GM19372 (cell line): ENCODE data around the gene TFEC.

Source experiments
- ATAC-seq: cut with Tn5 transposase; IDR thresholded peaks from one replicate; pipeline ENCODE4 v1.9.1; 2021; ENCODE audit warnings: mild to moderate bottlenecking, low read depth, moderate library complexity; ENCODE audit not compliant: unreplicated experiment

Gene TFEC

DNA sequence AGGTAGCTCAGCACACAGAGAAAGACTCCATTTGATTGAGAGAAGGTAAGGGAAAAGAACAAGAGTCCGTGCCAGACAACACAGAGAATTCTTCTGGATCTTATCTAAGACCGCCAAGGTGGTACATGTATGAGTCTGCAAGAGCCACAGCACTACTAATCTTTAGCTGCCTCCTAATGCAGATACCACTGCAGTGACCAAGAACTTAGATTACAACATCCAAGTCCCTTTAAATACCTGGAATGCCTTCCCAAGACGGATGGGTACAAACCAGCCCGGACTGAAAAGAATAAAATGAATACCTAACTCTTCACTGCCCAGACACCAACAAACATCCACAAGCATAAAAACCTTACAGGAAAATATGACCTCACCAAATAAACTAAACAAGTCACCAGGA is 33.3 kb downstream of the TFEC start:
- ATAC-seq = no peak

GRCh38 chr7:115995701-115996100 is 34.9 kb downstream of the TFEC start:
- no peak for ATAC-seq

DNA sequence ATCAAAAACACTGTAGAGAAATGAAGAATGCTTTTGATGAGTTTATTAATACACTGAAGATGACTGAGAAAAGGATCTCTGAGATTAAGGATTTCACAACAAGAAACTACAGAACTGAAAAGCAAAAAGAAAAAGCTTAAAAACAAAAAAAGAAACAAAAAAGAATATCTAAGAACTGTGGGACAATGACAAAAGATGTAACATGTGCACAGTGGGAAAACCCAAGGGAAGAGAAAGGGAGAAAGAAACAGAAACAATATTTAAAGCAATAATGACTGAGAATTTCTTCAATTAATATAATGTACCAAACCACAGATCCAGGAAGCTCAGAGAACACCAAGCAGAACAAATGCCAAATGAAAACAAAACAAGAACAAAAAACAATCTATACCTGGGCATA is 42.2 kb downstream of the TFEC start:
- no peak for ATAC-seq

DNA sequence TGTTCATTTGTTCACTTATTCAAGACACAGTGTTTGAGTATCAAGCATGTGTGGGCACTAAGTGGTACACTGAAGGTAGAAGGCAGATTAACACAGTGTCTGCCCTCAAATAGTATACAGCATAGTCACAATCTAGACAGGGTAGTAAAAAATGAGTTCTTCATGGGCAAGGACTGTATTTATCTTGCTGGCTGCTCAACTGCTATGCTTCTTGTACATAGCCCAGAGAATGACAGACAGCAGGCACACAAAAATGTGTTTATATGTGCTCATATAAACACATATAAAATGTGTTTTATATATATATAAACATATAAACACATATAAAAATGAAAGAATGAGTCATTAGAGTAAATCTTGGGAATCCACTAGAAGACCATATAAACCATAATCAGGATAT is 43.1 kb downstream of the TFEC start:
- no peak for ATAC-seq

DNA sequence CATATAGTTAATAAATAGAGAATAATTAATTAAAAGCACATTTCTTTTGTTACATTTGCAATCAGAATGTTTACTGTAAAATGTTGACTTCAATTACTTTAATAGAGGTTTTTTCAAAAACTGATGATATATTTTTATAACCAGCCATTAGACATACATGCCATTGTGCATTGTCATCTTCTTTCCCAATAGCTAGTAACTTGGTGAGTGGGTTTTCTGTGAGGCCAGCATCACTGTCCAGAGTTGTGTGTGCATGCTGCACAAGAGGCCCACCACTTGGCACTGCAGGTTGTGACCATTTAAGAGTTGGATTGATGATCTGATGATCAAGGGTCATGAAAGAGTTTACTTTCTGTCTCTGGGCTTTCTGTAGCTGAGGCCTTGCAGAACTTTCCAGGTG is 46.5 kb downstream of the TFEC start:
- ATAC-seq = no peak

- no peak for ATAC-seq
These were observed 50.4 kb downstream of the TFEC start for GRCh38 chr7:115980159-115980558.

- no peak for ATAC-seq
These were observed 53.9 kb downstream of the TFEC start for GRCh38 chr7:115976651-115977050.

- no peak for ATAC-seq
These were observed 54.8 kb downstream of the TFEC start for GRCh38 chr7:115975766-115976165.

GRCh38 chr7:115973406-115973805 is 57.2 kb downstream of the TFEC start:
- no peak for ATAC-seq

- no peak for ATAC-seq
These were observed 59.1 kb downstream of the TFEC start for GRCh38 chr7:115971506-115971905.

- no peak for ATAC-seq
These were observed 62.0 kb downstream of the TFEC start for GRCh38 chr7:115968596-115968995.

DNA sequence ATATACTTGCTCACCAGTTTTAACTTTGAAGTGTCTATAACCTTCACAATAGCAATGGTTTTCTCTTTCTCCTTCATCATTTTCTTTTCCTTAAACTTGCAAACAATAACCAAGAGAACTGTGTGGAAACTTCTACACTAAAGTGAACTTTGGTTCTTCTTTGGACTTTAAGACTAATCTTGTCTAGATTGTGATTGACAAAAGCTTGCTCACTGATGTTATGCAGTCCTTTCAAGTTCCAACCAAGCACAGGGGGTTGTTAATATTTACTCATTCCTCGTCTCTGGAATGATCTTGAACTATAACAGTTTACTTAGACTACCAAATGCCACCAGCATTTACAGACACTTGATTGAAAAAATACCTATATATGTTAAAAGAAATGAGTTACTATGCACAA is 62.4 kb downstream of the TFEC start:
- no peak for ATAC-seq

DNA sequence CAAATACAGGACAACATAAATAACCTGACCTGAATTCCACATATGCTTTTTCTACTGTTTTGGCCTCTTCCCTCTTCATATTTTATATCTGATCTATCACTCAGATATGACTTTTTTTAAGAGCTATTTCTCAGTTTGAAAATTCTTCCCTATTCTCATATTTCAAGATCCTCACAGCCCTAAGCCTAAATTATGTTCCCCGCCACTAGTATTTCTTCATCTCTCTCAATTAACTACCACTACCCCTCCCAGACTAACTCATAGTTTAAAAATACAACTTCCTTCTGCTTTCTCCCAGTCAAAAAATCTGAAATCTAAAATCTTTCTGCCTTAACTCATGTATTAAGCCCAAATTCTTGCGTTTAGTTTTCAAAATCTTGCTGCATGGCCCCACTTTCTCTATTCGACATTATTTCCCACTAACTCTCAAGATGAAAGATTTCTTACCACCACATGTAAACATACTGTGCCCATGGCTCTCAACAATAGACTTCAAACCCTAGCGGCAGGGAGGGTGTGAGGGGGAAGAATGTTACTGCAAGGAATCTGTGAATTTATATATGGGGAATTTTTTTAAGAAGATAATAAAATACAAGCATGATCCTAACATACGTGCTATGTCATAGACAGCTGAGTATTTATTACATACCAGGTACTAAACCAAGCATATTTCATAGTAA is 64.6 kb downstream of the TFEC start:
- no peak for ATAC-seq

DNA sequence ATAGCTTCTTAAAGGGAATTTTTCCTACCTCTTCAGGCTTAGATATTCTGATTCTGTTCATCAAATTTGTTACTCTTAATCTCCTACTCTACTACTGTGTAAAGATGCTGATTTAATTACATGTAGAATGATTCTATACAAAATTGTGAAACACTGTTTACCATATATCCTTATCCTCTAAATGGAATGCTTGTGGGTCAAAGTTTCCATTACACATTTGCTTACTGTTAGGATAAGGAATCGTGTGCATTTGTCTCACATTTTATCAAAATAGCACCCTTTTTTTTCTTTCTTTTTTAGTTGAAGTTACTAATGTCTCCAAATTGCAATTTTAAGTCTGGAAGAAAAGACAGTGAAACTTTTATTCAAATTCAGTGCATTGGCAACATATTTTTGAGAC is 65.3 kb downstream of the TFEC start:
- ATAC-seq = no peak

DNA sequence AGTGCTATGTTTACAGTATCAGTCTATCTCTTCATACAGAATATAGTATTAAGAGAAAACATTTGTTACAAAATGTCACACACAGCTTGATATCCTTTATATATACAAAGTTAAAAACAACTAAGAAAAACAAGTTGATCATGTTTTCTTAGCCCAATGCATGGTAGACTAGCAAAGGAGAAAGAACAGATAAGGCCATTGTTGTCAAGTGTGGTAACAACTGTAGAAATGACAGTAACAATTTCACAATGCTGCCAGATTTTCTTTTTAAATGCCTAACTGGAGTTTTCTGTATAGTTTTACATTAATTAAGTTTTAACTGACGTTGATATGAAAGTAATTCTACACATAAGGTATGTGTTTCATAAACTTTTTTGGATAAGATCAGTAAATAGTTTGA is 65.8 kb downstream of the TFEC start:
- no peak for ATAC-seq

- no peak for ATAC-seq
These were observed 68.2 kb downstream of the TFEC start for GRCh38 chr7:115962340-115962739.

DNA sequence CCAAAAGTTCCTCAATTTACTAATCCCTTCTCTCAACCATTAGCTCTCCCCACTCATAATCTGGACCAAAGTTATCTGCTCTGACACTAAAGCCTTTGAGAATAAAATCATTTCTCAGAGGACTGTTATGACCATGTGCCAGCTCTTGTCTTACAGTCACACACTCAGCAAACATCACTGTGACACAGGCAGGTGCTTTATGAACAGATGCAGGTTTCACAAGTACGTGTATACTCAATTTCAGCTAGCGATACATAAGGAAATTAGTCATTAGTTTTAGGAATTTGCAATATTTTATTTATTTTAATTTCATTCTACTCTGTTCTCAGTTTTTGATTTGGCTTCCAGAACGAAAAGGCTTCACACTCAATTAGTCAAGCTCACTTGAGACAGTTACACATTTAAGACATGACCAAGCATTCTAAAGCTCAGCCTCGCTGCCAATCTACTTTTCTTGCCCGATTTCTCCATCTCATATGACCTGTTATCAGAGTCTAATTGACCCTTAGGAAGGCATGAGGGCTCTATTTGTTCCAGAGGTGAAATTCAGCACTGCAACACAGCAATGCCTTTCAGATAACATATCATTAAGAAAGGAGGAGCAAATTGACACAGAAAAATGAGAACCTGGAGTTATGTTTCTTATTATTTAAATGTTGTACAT is 76.8 kb downstream of the TFEC start:
- ATAC-seq = no peak

DNA sequence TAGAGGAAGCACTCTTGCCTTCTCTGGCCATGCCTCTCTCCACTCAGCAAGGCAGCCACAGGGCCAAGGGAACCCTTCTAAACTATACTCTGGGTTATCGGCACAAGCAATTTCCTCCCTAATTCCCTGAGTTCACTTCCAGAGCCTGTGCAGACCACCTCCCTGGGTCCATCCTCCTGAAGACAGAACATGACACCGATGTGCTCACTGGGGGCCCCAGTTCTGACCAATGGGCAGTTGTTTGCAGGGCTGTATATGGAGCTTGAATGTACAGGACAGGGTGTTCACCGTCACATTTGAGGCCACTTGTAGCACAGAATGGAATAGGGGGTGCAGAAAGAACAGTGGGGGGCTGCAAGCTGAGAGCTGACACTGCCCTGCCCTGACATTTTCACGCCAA is 77.7 kb downstream of the TFEC start:
- ATAC-seq = no peak

GRCh38 chr7:115951547-115951946 is 79.0 kb downstream of the TFEC start:
- no peak for ATAC-seq

DNA sequence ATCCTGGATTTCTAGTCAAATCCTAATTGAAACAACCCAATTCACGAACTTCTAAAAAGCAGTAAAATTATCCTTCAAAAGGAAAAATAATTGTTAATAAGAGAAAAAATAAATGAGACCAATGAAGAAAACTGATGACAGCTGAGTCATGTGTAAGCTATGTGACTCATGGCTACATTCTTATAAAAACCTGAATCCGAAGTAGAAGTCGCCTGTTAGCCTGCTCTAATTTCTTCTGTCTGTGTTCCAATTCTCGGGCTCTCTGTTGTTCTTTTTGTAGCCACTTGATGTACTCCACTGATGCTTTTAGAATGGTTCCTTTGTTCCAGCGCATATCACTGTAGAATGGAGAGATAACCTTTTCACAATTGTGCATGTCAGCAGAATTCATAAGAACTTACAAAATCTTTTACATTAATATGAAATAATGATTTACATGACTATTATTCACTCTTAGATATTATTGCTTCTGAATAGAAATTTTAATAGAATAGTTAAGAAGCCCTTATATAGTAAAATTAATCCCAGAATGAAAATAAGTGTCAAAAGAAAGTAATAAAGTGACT is 88.8 kb downstream of the TFEC start:
- ATAC-seq = no peak

- no peak for ATAC-seq
These were observed 90.0 kb downstream of the TFEC start for GRCh38 chr7:115940460-115941060.

DNA sequence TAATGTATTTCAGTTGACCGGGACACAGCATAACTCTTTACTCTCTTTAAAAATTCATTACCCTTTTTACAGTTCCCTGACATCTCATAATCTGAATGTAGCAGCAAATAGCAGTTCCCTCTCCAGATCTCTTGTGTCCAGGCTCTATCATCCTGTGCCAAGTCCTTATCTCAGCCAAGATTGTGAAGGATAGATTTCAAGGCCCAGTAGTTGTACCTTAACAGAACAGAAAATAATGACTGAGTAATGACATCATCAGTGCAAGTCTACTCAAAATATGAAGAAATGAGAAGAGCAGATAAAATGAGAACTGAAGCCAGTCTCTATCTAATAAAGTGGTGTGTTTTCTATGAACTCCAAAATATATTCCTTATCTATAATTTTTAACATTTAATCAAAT is 92.6 kb downstream of the TFEC start:
- ATAC-seq = no peak
